M059J (cell line): ENCODE data around the gene UFSP1. TPM values are rescaled to one million over a fixed set of nuclear protein-coding genes. Genes with fewer than 3 reads are reported as not detected.
"Not testable (repeated sequence)": the region's sequence is repeated elsewhere in the genome, so short reads cannot be mapped to it uniquely, and the experiment has no call there.

ENCODE experiments used
- DNase-seq: peaks from one replicate; pipeline ENCODE4 v3.0.0-alpha.2; 2012; ENCODE audit warnings: low read depth
- total RNA-seq: library from RNA; depleted of rRNA; stranded (reverse); fragments of >200 nt; shearing (Covaris generic); gene quantifications from 2 replicates; pipeline ENCODE4 v1.2.3, GENCODE V29; 2014; rRNA removed

The UFSP1 gene
- total RNA-seq: 0.91 and 1.3 TPM in 2 replicates

DNA sequence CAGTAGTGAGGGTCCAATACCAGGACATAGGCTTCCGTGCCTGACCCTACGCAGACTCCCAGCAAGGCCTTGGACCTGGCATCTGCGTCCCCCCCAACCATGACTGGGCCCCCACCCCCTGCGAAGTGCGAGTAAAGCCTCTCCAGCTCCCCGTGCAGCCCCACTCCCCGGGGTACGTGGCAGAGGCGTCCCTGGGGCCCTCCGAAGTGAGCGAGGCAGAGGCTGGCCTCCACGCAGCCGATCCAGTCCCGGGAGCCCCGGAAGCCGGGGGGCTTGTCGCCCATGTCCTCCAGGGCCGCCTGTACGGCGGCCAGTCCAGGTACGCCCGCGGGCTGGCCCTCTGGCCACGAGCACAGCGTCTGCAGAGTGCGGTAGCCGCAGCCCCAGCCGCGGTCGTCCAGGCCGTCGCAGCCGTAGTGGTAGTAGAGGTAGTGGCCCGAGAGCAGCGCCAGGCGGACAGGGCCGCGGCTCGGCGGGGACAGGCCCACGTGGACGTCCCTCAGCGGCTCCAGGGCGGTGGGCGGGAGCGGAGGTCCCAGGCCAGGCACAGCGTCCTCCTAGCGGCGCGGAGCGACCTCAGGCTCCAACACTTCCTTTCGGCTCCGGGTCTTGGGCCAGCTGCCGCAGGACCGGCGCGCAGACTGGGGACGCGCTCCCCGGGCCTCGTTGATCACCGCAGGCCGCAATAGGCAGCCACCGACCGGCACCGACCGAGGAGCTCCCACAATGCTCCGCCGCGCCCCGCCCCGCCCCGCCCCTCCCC is at the start of gene UFSP1:
UFSP1 (minus strand) TSS at position 728 of the 763 bp plus-strand sequence; CDS start at position 284, 444 bp downstream.
- DNase-seq: no peak

DNA sequence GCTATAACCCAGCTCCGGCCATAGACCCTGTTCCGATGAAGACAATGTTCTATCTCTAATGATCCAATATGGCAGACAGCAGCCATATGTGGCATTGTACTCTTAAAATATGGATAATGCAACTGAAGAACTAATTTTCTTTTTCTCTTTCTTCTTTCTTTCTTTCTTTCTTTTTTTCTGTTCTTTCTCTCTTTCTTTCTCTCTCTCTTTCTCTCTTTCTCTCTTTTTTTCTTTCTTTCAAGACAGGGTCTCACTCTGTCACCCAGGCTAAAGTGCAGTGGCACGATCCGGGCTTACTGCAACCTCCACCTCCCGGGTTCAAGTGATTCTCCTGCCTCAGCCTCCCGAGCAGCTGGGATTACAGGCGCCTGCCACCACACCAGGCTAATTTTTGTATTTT is 46.7 kb upstream of the UFSP1 start:
- not testable (repeated sequence) for DNase-seq

- not testable (repeated sequence) for DNase-seq
Measured at GRCh38 chr7:100935381-100935780, 45.9 kb upstream of the UFSP1 start.

- DNase-seq: no peak
Measured at GRCh38 chr7:100933734-100934133, 44.2 kb upstream of the UFSP1 start.

- DNase-seq: no peak
Measured at GRCh38 chr7:100929808-100930174, 40.3 kb upstream of the UFSP1 start.

DNA sequence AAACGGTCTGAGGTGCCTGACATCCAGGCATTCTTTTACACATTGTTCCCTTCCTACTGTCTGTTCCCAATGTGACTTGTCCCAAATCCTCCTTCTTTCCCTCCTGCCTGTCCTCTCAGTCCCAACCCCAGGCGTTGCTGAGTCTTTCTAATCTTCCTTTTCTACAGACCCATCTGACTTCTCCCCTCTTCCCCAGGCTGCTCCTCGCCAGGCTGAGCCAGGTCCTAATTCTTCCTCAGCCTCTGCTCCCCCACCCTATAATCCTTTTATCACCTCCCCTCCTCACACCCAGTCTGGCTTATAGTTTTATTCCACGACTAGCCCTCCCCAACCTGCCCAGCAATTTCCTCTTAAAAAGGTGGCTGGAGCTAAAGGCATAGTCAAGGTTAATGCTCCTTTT is 34.1 kb upstream of the UFSP1 start:
- not testable (repeated sequence) for DNase-seq

- no peak for DNase-seq
Measured at GRCh38 chr7:100921039-100921438, 31.5 kb upstream of the UFSP1 start.

DNA sequence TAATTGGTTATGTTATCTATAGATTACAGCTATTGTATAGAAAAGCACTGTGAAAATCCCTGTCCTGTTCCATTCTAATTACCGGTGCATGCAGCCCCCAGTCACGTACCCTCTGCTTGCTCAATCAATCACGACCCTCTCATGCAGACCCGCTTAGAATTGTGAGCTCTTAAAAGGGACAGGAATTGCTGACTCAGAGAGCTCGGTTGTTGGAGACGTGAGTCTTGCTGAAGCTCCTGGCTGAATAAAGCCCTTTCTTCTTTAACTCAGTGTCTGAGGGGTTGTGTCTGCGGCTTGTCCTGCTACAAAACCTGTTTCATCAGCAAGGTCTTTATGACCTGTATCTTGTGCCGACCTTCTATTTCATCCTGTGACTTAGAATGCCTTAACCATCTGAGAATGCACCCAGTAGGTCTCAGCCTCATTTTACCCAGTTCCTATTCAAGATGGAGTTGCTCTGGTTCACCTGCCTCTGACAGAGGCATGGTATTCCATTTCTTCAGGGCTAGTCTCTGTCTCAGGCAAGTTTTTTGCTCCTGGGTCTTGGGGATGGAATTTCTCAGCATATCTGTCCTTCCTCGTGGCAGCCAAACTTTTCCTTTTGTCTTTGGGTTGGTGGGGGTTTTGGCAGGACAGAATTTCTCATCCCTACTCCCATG is 30.4 kb upstream of the UFSP1 start:
- not testable (repeated sequence) for DNase-seq

DNA sequence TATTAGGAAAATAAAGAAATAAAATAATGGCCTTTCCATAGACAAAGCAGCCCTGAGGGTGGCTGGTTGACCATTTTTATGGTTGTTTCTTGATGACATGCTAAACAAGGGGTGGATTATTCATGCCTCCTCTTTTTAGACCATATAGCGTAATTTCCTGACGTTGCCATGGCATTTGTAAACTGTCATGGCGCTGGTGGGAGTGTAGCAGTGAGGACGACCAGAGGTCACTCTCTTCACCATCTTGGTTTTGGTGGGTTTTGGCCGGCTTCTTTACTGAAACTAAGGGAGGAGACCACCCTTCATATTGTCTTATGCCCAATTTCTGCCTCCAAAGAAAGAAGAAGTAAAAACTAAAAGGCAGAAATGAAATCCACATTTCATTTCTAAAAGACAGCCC is 29.8 kb upstream of the UFSP1 start:
- not testable (repeated sequence) for DNase-seq

DNA sequence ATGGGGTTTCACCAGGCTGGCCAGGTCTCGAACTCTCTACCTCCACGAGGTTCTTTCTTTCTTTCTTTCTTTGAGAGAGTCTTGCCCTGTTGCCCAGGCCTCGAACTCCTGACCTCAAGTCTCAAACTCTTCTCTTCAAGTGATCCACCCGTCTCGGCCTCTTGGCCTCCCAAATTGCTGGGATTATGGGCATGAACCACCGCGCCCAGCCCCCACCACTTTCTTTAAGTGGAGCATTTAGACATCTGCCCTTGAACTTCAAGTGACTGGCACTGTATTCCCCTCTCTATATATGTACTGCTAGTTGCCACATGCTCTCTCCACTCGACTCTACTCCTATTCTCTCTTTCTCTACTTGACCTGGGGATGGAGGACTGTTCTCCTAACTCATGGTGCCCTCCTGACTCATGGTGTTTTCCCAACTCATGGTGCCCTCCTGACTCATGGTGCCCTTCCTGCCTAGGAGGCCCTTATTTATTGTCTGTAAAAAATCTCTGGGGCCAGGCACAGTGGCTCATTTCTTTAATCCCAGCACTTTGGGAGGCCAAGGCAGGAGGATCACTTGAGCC is 25.4 kb upstream of the UFSP1 start:
- DNase-seq: peak; percentile 81

GRCh38 chr7:100914208-100914878 is 24.8 kb upstream of the UFSP1 start:
- DNase-seq: peak; percentile 57

GRCh38 chr7:100911484-100911883 is 22.0 kb upstream of the UFSP1 start:
- DNase-seq: no peak

DNA sequence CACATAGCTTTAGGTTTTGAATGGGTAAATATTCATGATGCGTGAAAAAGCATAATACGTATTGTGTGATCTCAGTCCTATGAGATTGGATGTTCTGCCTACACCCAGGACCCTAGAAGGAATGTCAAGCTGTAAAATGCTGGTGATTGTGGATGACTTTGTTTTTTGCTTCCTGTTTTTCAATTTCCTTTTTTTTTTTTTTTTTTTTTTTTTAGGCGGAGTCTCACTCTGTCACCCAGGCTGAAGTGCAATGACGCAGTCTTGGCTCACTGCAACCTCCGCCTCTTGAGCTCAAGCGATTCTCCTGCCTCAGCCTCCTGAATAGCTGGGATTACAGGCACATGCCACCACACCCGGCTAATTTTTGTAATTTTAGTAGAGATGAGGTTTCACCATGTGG is 20.9 kb upstream of the UFSP1 start:
- not testable (repeated sequence) for DNase-seq

DNA sequence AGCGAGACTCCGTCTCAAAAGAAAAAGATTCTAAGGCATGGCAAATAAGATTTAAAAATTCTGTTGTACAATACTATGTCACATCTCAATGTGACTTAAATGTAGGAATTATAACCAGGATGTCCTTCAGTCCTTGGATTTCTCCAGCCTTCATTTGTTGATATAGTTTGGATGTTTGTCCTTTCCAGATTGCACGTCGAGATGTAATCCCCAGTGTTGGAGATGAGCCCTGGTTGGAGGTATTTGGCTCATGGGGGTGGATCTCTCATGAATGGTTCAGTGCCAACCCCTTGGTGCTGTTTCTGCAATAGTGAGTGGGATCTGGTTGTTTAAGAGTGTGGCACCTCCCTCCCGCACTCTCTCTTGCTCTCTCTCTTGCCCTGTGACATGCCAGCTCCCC is 19.0 kb upstream of the UFSP1 start:
- no peak for DNase-seq

DNA sequence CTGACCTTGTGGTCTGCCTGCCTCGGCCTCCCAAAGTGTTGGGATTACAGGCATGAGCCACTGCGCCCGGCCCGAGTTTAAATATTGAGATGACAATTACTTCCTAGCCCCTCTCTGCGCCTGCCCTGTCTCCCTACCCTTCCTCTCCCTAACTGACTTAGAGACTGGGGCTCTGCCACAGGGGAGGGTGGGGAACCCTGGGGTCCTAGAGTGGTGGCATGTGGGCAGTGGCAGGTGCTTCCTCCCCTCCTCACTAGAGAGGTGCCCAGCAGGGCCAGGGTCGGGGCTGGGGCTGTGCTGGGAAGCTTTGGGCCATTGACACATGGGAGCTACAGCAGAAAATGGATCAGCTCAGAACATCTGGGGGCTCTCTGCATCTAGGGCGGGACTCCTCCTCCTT is 13.1 kb upstream of the UFSP1 start:
- DNase-seq: no peak

GRCh38 chr7:100901921-100902332 is 12.4 kb upstream of the UFSP1 start:
- DNase-seq: no peak

DNA sequence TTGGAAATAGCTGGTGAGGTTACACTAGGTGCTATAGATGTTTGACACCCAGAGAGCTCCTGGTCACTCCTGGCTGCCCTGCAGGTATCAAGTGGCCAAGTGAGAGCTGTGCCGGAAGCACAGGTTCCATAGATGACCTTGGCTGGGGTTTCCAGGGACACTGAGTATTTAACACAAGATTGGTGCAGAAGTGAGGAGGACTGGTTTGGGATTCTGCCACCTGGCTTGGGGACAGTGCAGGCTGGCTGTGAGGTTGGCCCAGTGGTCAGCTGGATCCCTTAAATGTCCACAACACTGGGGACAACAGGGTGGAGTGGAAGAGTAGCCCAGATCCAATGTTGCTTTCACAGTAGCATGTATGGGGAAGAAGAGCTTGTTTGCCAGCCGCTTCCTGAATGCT is 11.5 kb upstream of the UFSP1 start:
- DNase-seq: no peak

GRCh38 chr7:100899432-100899831 is 9.9 kb upstream of the UFSP1 start:
- no peak for DNase-seq

DNA sequence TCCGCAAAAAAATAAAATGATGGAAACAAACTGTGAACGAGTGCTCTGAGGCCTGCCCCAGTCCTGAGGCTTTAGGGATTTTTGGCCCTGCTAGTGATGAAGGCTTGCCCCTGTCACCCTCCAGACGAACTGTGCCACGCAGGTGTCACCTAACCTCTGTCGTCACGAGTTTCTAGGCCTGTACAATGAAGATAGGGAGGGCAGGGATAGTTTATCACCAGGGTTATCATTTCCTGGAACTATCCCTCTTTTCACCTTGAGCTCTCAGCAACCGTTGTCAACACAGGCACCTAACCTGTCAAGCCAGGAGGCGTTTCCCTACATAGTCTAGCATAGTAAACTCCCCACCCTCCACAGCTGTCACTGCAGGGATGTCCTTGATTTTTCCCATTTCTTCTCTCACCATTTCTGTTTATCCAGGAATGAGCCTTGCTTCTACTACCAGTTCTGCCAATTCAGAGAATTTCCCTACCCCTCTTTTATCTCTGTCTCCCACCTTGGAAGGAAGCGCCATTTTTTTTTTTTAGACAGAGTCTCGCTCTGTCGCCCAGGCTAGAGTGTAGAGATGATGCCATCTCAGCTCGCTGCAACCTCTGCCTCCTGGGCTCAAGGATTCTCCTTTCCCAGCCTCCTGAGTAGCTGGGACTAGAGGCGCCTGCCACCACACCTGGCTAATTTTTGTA is 8.4 kb upstream of the UFSP1 start:
- DNase-seq: no peak

DNA sequence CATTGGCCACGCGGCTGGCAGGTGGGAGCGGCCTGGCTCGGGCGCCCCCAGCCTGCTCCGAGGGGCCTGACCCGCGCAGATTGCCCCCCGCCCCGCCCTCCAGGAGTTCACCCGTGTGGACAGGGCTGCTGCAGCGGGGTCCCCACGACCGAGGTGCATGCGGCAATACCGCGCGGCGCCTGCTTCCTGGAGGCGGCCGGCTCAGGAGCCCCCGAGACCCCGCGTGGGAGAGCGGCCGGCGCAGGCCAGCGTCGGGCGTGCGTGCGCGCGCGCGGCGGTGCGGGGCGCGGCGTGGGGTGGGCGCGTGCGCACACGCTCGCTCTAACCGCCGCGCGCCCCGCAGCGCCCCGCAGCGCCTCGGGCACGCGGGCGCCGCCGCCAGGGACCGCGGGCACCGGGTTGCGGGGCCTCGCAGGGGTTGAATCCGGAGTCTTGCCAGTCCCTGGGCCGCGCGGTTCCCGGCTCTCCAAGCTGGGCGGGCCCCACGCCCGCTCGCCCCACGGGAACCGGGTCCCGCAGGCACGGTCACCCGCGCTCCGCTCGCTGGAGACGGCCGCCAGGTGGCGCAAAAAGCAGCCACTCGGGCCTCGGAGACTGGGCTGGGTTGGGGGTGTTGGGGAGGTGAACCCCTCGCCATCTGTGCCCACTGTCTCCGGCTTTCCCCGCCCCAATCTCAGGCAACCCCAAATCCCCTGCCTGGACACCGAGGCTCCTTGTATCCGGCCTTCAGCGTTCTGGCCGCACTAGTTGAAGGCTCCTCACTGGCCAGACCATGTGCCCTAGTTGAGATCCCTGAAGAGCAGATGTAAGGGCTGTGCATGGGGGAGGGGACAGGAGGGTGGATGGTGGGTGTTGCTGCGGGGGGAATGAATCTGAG is 7.5 kb upstream of the UFSP1 start:
- DNase-seq: no peak
